Endodermal cell (in vitro differentiated cells): ENCODE measurements around the gene KCNJ12. TPM values are rescaled to one million over a fixed set of nuclear protein-coding genes. Genes with fewer than 3 reads are reported as not detected.

Experiments
- DNase-seq: peaks from one replicate; pipeline ENCODE4 v3.0.0-alpha.2; 2017
- H3K27ac ChIP-seq: 2 replicates; pipeline ENCODE4 v1.5.1; 2013; ENCODE audit warnings: mild to moderate bottlenecking, low read depth, low read length, moderate library complexity
- H3K27me3 ChIP-seq: 2 replicates; pipeline ENCODE4 v1.6.1; 2013; ENCODE audit warnings: mild to moderate bottlenecking, low read length, moderate library complexity; ENCODE audit not compliant: insufficient read depth, control insufficient read depth, poor library complexity, severe bottlenecking
- H3K36me3 ChIP-seq: 2 replicates; pipeline ENCODE4 v1.7.0; 2013; ENCODE audit warnings: mild to moderate bottlenecking, low read length, moderate library complexity; ENCODE audit not compliant: control insufficient read depth, insufficient read depth
- H3K4me1 ChIP-seq: one replicate; pipeline ENCODE4 v1.7.0; 2013; ENCODE audit warnings: low read length; ENCODE audit not compliant: control insufficient read depth, insufficient read depth
- H3K4me3 ChIP-seq: 2 replicates; pipeline ENCODE4 v1.5.1; 2013; ENCODE audit warnings: mild to moderate bottlenecking, low read length, moderate library complexity
- H3K9ac ChIP-seq: 2 replicates; pipeline ENCODE4 v1.6.1; 2013; ENCODE audit warnings: mild to moderate bottlenecking, low read length, moderate library complexity; ENCODE audit not compliant: poor library complexity, severe bottlenecking; ENCODE audit errors: extremely low read depth
- H3K9me3 ChIP-seq: 2 replicates; pipeline ENCODE4 v1.6.1; 2013; ENCODE audit warnings: mild to moderate bottlenecking, low read length, moderate library complexity; ENCODE audit not compliant: control insufficient read depth
- H3K27ac Mint-ChIP-seq: 2 replicates; pipeline ENCODE4 v1.8.0; 2020; ENCODE audit warnings: mixed read lengths
- H3K27me3 Mint-ChIP-seq: 2 replicates; pipeline ENCODE4 v1.8.0; 2021; ENCODE audit warnings: mild to moderate bottlenecking, mixed read lengths; ENCODE audit not compliant: insufficient read depth
- H3K36me3 Mint-ChIP-seq: 2 replicates; pipeline ENCODE4 v1.8.0; 2020; ENCODE audit warnings: low read depth, mixed read lengths
- H3K4me1 Mint-ChIP-seq: 2 replicates; pipeline ENCODE4 v1.8.0; 2020; ENCODE audit warnings: mixed read lengths
- H3K4me3 Mint-ChIP-seq: 2 replicates; pipeline ENCODE4 v1.8.0; 2020; ENCODE audit warnings: mild to moderate bottlenecking, moderate library complexity, mixed read lengths
- H3K9me3 Mint-ChIP-seq: 2 replicates; pipeline ENCODE4 v1.8.0; 2020; ENCODE audit warnings: mild to moderate bottlenecking, mixed read lengths
- CTCF ChIP-seq: fragments of 200-600 bp; sonication (generic); conservative IDR thresholded peaks from 2 replicates; pipeline ENCODE4 v1.5.0; 2021; ENCODE audit warnings: antibody characterized with exemption, mild to moderate bottlenecking
- WGBS, 2 experiments: methylation state at CpG; one replicate each; pipeline versions ENCODE4 v1.1.5 to v1.1.7; 2013; ENCODE audit warnings: missing lambda C conversion rate in 2 of 2, mixed read lengths in 1 of 2; ENCODE audit not compliant: insufficient coverage in 1 of 2, insufficient read length in 1 of 2; 5-methylcytosine and 5-hydroxymethylcytosine counted together
- total RNA-seq, 2 donors: library from RNA; stranded (reverse); fragmentation: NEBNext Ultra II Directional in 1 of 2; extraction: Animal tissue kit (Norgen Biotek cat#: 25700) in 1 of 2; gene quantifications; 2 replicates in 1 of 2; 3 replicates in 1 of 2; pipeline ENCODE4 v1.2.1, GENCODE V29; 2021

Gene KCNJ12
- total RNA-seq, 2 donors from 2014 or later, result 2.3 to 2.6 TPM

GRCh38 chr17:21460358-21460757 lies 84.2 kb downstream of the KCNJ12 start:
- TF ChIP-seq CTCF, result no peak
- 94 to 95% methylated on average over 4 to 6 of the region's 6 CpGs for WGBS, 2 experiments
- Histone ChIP-seq H3K27me3 (no peaks in the 10 kb centered on the region), H3K9ac (no peak overlapping the region), H3K36me3 (no peaks in the 10 kb centered on the region), H3K4me3 (no peak overlapping the region), H3K4me1 (no peaks in the 10 kb centered on the region), H3K27ac (no peak overlapping the region), H3K9me3 (no peaks in the 10 kb centered on the region)
- Mint-ChIP-seq H3K4me3 (no peak overlapping the region), H3K27ac (no peak overlapping the region), H3K9me3 (no peaks in the 10 kb centered on the region), H3K36me3 (no peaks in the 10 kb centered on the region), H3K4me1 (peaks cover 18% of the 10 kb centered on the region), H3K27me3 (peaks cover 60% of the 10 kb centered on the region)
- no peak for DNase-seq

GRCh38 chr17:21462237-21462636 lies 86.1 kb downstream of the KCNJ12 start:
- H3K36me3 ChIP-seq, result no peaks in the 10 kb centered on the region
- no peaks in the 10 kb centered on the region for H3K4me1 ChIP-seq
- H3K4me3 ChIP-seq, result no peak overlapping the region
- peak; percentile 32 for DNase-seq
- no peak overlapping the region for H3K4me3 Mint-ChIP-seq
- H3K36me3 Mint-ChIP-seq, result no peaks in the 10 kb centered on the region
- H3K27ac ChIP-seq, result no peak overlapping the region
- peaks cover 58% of the 10 kb centered on the region for H3K27me3 Mint-ChIP-seq
- no peaks in the 10 kb centered on the region for H3K9me3 Mint-ChIP-seq
- peaks cover 16% of the 10 kb centered on the region for H3K4me1 Mint-ChIP-seq
- no peak for TF ChIP-seq CTCF
- H3K9ac ChIP-seq, result no peak overlapping the region
- no peaks in the 10 kb centered on the region for H3K27me3 ChIP-seq
- no peaks in the 10 kb centered on the region for H3K9me3 ChIP-seq
- H3K27ac Mint-ChIP-seq, result no peak overlapping the region
- 85 to 91% methylated on average over 8 of the region's 8 CpGs for WGBS, 2 experiments

- Histone ChIP-seq H3K4me1 (no peaks in the 10 kb centered on the region), H3K27ac (no peak overlapping the region), H3K9me3 (no peaks in the 10 kb centered on the region), H3K9ac (no peak overlapping the region), H3K27me3 (no peaks in the 10 kb centered on the region), H3K4me3 (no peak overlapping the region), H3K36me3 (no peaks in the 10 kb centered on the region)
- WGBS, 2 experiments, result 82 to 88% methylated on average over 7 to 11 of the region's 11 CpGs
- H3K36me3 Mint-ChIP-seq, result no peaks in the 10 kb centered on the region
- no peak overlapping the region for H3K27ac Mint-ChIP-seq
- TF ChIP-seq CTCF, result no peak
- peak overlapping the region; percentile 55 for H3K4me3 Mint-ChIP-seq
- peaks cover 59% of the 10 kb centered on the region for H3K27me3 Mint-ChIP-seq
- peaks cover 3% of the 10 kb centered on the region for H3K9me3 Mint-ChIP-seq
- peaks cover 11% of the 10 kb centered on the region for H3K4me1 Mint-ChIP-seq
- DNase-seq, result peak; percentile 50
Measured at GRCh38 chr17:21463204-21463661, 87.1 kb downstream of the KCNJ12 start.
